ENCODE results near the gene MUTYH.

DNA sequence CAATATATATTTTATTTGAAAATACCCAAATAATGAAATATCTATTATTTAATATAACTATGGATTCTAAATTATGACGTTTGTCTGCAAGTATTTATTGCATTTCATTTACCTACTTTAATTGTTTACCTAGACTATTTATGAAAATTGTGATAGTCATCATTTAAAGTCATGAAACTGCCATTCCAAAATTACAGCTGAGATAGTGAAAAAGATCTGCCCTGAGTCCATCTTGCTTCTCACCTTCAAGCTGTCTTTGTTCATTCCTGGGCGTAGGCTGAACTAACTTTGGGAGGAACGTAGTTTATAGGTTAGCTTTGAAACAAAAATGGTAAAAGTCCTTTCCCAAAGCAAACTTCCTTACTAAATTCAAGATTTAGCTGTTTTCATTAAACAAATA is 26.0 kb downstream of the MUTYH start:
- TF ChIP-seq, protein P1, sequence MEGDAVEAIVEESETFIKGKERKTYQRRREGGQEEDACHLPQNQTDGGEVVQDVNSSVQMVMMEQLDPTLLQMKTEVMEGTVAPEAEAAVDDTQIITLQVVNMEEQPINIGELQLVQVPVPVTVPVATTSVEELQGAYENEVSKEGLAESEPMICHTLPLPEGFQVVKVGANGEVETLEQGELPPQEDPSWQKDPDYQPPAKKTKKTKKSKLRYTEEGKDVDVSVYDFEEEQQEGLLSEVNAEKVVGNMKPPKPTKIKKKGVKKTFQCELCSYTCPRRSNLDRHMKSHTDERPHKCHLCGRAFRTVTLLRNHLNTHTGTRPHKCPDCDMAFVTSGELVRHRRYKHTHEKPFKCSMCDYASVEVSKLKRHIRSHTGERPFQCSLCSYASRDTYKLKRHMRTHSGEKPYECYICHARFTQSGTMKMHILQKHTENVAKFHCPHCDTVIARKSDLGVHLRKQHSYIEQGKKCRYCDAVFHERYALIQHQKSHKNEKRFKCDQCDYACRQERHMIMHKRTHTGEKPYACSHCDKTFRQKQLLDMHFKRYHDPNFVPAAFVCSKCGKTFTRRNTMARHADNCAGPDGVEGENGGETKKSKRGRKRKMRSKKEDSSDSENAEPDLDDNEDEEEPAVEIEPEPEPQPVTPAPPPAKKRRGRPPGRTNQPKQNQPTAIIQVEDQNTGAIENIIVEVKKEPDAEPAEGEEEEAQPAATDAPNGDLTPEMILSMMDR (IDR thresholded peaks at IDR 0.05), result no peak
- no peak for TF ChIP-seq POLR2A (IDR thresholded peaks at IDR 0.05)

Measured in uterus (tissue), 2 donors.